Mucosa of descending colon (tissue), 3 donors: ENCODE measurements around the gene ANKRD13D. TPM values are rescaled to one million over a fixed set of nuclear protein-coding genes. Genes with fewer than 3 reads are reported as not detected.

Source experiments
- ATAC-seq: fragments of 200-7000 bp; cut with Tn5 transposase; one replicate; pipeline ENCODE4 v1.9.1; 2020; ENCODE audit warnings: mild to moderate bottlenecking, moderate library complexity
- DNase-seq, 3 donors: peaks; one replicate each; pipeline ENCODE4 v3.0.0-alpha.2; 2020
- H3K36me3 ChIP-seq: fragments of 200-600 bp; one replicate; pipeline ENCODE4 v1.8.0; 2021; ENCODE audit warnings: low read depth, mild to moderate bottlenecking
- H3K4me1 ChIP-seq: fragments of 200-600 bp; one replicate; pipeline ENCODE4 v1.8.0; 2021; ENCODE audit warnings: low read depth, mild to moderate bottlenecking
- H3K4me3 ChIP-seq: fragments of 200-600 bp; one replicate; pipeline ENCODE4 v1.8.0; 2021; ENCODE audit warnings: mild to moderate bottlenecking
- H3K9me3 ChIP-seq: fragments of 200-600 bp; one replicate; pipeline ENCODE4 v1.8.0; 2021; ENCODE audit warnings: mild to moderate bottlenecking
- CTCF ChIP-seq: fragments of 200-600 bp; IDR thresholded peaks from one replicate; pipeline ENCODE4 v1.8.0; 2022; ENCODE audit warnings: antibody characterized with exemption, mild to moderate bottlenecking
- intact Hi-C, 2 donors: fragments of 100-400 bp; cut with DNase I in 1 of 2; cut with micrococcal nuclease in 1 of 2; formaldehyde crosslinking; loops; one replicate each; pipeline versions ENCODE4 v1.11.0 to v1.11.1; 2022; cut with DNase I, micrococcal nuclease
- total RNA-seq, 3 donors: library from RNA; stranded (reverse); fragmentation: NEBNext Ultra II Directional in 2 of 3; extraction: Animal tissue kit (Norgen Biotek cat#: 25700) in 2 of 3; gene quantifications; one replicate each; pipeline versions ENCODE4 v1.2.1 to v1.2.4, GENCODE V29; 2021 to 2023
- donor health status: DM: no; HTN: no; CAD: no; lungs with moderate emphysema.
- donor health status: DM: no; HTN: no; CAD: no.
- donor health status: DM: no; HTN: yes; CAD: no.

ANKRD13D gene
- total RNA-seq, 3 donors from 2014 or later: 20.0 to 46.3 (median 26.7) TPM

GRCh38 chr11:67287355-67288197, 1.5 kb upstream of the ANKRD13D start:
- DNase-seq (peak in 2 of 3 donors; percentile 40 to 46), ATAC-seq (no peak)
- Histone ChIP-seq H3K4me1 (peaks cover 22% of the 10 kb centered on the region), H3K9me3 (no peaks in the 10 kb centered on the region), H3K36me3 (peaks cover 15% of the 10 kb centered on the region), H3K4me3 (no peak overlapping the region)
- TF ChIP-seq CTCF: no peak
- intact Hi-C loops: no loop called here

- Histone ChIP-seq H3K36me3 (peaks cover 15% of the 10 kb centered on the region), H3K4me1 (peaks cover 22% of the 10 kb centered on the region), H3K4me3 (peak overlapping the region; percentile 40), H3K9me3 (no peaks in the 10 kb centered on the region)
- DNase-seq (peak in 1 of 3 donors; percentile 66), ATAC-seq (no peak)
- intact Hi-C loops: no loop called here
- no peak for TF ChIP-seq CTCF
Measured at GRCh38 chr11:67288198-67288451, 978 bp upstream of the ANKRD13D start.

- Histone ChIP-seq H3K4me1 (peaks cover 22% of the 10 kb centered on the region), H3K36me3 (peaks cover 14% of the 10 kb centered on the region), H3K4me3 (peak overlapping the region; percentile 40), H3K9me3 (no peaks in the 10 kb centered on the region)
- intact Hi-C loops: no loop called here
- TF ChIP-seq CTCF: no peak
- DNase-seq (peak; percentile 86 to 96 (median 89)), ATAC-seq (peak; percentile 80)
Measured at GRCh38 chr11:67288452-67289225, 464 bp upstream of the ANKRD13D start.

- Histone ChIP-seq H3K4me1 (peaks cover 22% of the 10 kb centered on the region), H3K9me3 (no peaks in the 10 kb centered on the region), H3K36me3 (peaks cover 9% of the 10 kb centered on the region), H3K4me3 (peak overlapping the region; percentile 40)
- DNase-seq (peak; percentile 38 to 82 (median 68)), ATAC-seq (peak; percentile 5)
- intact Hi-C loops: no loop called here
- TF ChIP-seq CTCF: no peak
Measured at GRCh38 chr11:67289651-67290479, 762 bp downstream of the ANKRD13D start.

- Histone ChIP-seq H3K4me1 (peaks cover 22% of the 10 kb centered on the region), H3K36me3 (peaks cover under 1% of the 10 kb centered on the region), H3K9me3 (peaks cover 6% of the 10 kb centered on the region), H3K4me3 (no peak overlapping the region)
- DNase-seq (peak; percentile 41 to 63 (median 42)), ATAC-seq (no peak)
- intact Hi-C loops: no loop called here
- no peak for TF ChIP-seq CTCF
Measured at GRCh38 chr11:67290801-67291200, 1.7 kb downstream of the ANKRD13D start.
